Measurements from ENCODE around the gene KIF6. TPM values are rescaled to one million over a fixed set of nuclear protein-coding genes. Genes with fewer than 3 reads are reported as not detected.

Gene KIF6
- total and polyA plus RNA-seq, 2 donors (not counting 1 experiment from before 2014, with no cell fraction given) = not detected

DNA sequence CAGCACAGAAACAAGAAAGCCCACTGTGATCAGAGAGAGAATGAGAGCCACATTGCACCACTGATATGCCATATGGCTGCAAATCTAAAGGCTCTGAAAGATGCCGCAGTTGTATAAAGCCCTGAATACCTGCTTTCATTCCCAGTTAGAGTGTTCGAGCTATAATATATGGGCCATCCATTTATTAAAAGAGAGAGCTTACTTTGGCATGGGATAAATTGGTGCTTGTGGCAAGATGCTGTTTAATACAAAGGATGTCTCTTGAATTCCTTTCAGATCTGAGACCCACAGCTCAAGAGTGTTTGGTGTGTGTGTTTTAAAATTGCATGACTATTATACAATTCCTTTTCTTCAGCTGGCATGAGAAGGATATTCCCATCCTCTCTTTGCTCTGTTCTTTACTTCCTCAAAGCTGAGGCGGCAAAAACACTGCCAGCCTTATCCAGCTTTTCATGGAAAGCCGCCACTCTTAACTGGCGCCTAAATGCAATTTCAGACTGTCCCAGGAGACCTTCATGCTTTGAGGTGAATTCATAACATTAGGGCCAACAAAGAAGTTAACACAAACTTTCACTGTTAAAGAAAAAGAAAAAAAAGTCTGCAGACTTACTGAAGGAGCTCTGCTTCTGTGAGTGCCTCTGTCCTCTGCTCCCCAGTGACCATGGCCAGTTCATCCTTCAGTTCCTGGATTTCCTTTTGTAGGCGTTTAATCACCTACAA, 147.6 kb downstream of the KIF6 start:
- Histone ChIP-seq H3K27me3 (replicated peaks in 1 of 4; ENCODE audit: control extremely low read depth in 1 of 4, control insufficient read depth in 3 of 4, insufficient read depth in 4 of 4, low read length in 3 of 4) (peaks cover 0 to 2% (median 0%) of the 10 kb centered on the region in 4 experiments), H3K36me3 (replicated peaks in 1 of 2; ENCODE audit: control extremely low read depth in 1 of 2, control insufficient read depth in 1 of 2, extremely low read depth in 1 of 2, insufficient read depth in 2 of 2, low read length in 1 of 2) (no peaks in the 10 kb centered on the region), H3K4me1 (ENCODE audit: control insufficient read depth in 2 of 2, insufficient read depth in 2 of 2, low read length in 2 of 2) (no peaks in the 10 kb centered on the region), H4K20me1 (ENCODE audit: control insufficient read depth, insufficient read depth, low read length, poor library complexity, severe bottlenecking) (no peaks in the 10 kb centered on the region), H3K9me3 (ENCODE audit: control extremely low read depth in 1 of 3, control insufficient read depth in 2 of 3, insufficient read depth in 1 of 3, low read length in 2 of 3) (peaks cover 0 to 2% (median 0%) of the 10 kb centered on the region in 3 donors), H2AFZ (ENCODE audit: insufficient read depth, low read depth, low read length, poor library complexity, severe bottlenecking) (no peak overlapping the region), H3K27ac (ENCODE audit: low read length in 2 of 2) (no peak overlapping the region), H3K4me3 (ENCODE audit: control extremely low read depth in 1 of 5, extremely low read depth in 1 of 5, insufficient read depth in 1 of 5, low read depth in 2 of 5, low read length in 4 of 5) (no peak overlapping the region), H3K9ac (ENCODE audit: low read length) (no peak overlapping the region), H3K4me2 (replicated peaks; ENCODE audit: low read depth, low read length, poor library complexity, severe bottlenecking) (no peak overlapping the region), H3K79me2 (ENCODE audit: control insufficient read depth, insufficient read depth, low read length) (no peaks in the 10 kb centered on the region)
- no peaks in the 10 kb centered on the region for H3K4me1 Mint-ChIP-seq
- no peak overlapping the region for H3K4me3 Mint-ChIP-seq
- H3K9me3 Mint-ChIP-seq (ENCODE audit: insufficient read depth) = peaks cover 1% of the 10 kb centered on the region
- POLR2A ChIA-PET = no interaction called here
- TF ChIP-seq EZH2 (IDR thresholded peaks at IDR 0.05; ENCODE audit: borderline replicate concordance, insufficient read depth, low read depth, low read length, poor library complexity, severe bottlenecking) = no peak
- no peak for TF ChIP-seq CTCF (IDR thresholded peaks at IDR 0.05)
- no peak overlapping the region for H3K27ac Mint-ChIP-seq
- CTCF ChIA-PET = no interaction called here
- intact Hi-C loops (cut with micrococcal nuclease) = no loop called here
- 97% methylated on average over 5 of the region's 6 CpGs for WGBS (ENCODE audit: insufficient coverage)
- peaks cover 12% of the 10 kb centered on the region for H3K27me3 Mint-ChIP-seq
- ATAC-seq (ENCODE audit: low read depth) (no peak), DNase-seq (no peak)

- 96% methylated on average over 3 of the region's 4 CpGs for WGBS (ENCODE audit: insufficient coverage)
- Histone ChIP-seq H3K27me3 (replicated peaks in 1 of 4; ENCODE audit: control extremely low read depth in 1 of 4, control insufficient read depth in 3 of 4, insufficient read depth in 4 of 4, low read length in 3 of 4) (peaks cover 0 to 2% (median 0%) of the 10 kb centered on the region in 4 experiments), H3K36me3 (replicated peaks in 1 of 2; ENCODE audit: control extremely low read depth in 1 of 2, control insufficient read depth in 1 of 2, extremely low read depth in 1 of 2, insufficient read depth in 2 of 2, low read length in 1 of 2) (no peaks in the 10 kb centered on the region), H4K20me1 (ENCODE audit: control insufficient read depth, insufficient read depth, low read length, poor library complexity, severe bottlenecking) (no peaks in the 10 kb centered on the region), H3K4me1 (ENCODE audit: control insufficient read depth in 2 of 2, insufficient read depth in 2 of 2, low read length in 2 of 2) (no peaks in the 10 kb centered on the region), H2AFZ (ENCODE audit: insufficient read depth, low read depth, low read length, poor library complexity, severe bottlenecking) (no peak overlapping the region), H3K9me3 (ENCODE audit: control extremely low read depth in 1 of 3, control insufficient read depth in 2 of 3, insufficient read depth in 1 of 3, low read length in 2 of 3) (peaks cover 0 to 2% (median 0%) of the 10 kb centered on the region in 3 donors), H3K4me2 (replicated peaks; ENCODE audit: low read depth, low read length, poor library complexity, severe bottlenecking) (no peak overlapping the region), H3K9ac (ENCODE audit: low read length) (no peak overlapping the region), H3K27ac (ENCODE audit: low read length in 2 of 2) (no peak overlapping the region), H3K4me3 (ENCODE audit: control extremely low read depth in 1 of 5, extremely low read depth in 1 of 5, insufficient read depth in 1 of 5, low read depth in 2 of 5, low read length in 4 of 5) (no peak overlapping the region), H3K79me2 (ENCODE audit: control insufficient read depth, insufficient read depth, low read length) (no peaks in the 10 kb centered on the region)
- CTCF ChIA-PET = no interaction called here
- ATAC-seq (ENCODE audit: low read depth) (no peak), DNase-seq (no peak)
- no peak for TF ChIP-seq EZH2 (IDR thresholded peaks at IDR 0.05; ENCODE audit: borderline replicate concordance, insufficient read depth, low read depth, low read length, poor library complexity, severe bottlenecking)
- no peak for TF ChIP-seq CTCF (IDR thresholded peaks at IDR 0.05)
- H3K27me3 Mint-ChIP-seq = peaks cover 12% of the 10 kb centered on the region
- no peaks in the 10 kb centered on the region for H3K4me1 Mint-ChIP-seq
- no peak overlapping the region for H3K27ac Mint-ChIP-seq
- POLR2A ChIA-PET = no interaction called here
- H3K4me3 Mint-ChIP-seq = no peak overlapping the region
- peaks cover 1% of the 10 kb centered on the region for H3K9me3 Mint-ChIP-seq (ENCODE audit: insufficient read depth)
- intact Hi-C loops (cut with micrococcal nuclease) = no loop called here
Observed at GRCh38 chr6:39576556-39577303, 148.5 kb downstream of the KIF6 start.

Data from B cell (primary cell).